H9 (cell line): ENCODE data around the gene ELOVL3. TPM values are rescaled to one million over a fixed set of nuclear protein-coding genes. Genes with fewer than 3 reads are reported as not detected.

ENCODE experiments used
- DNase-seq: peaks from one replicate; pipeline ENCODE4 v3.0.0-alpha.2; 2017
- H2AFZ ChIP-seq: one replicate; pipeline ENCODE4 v1.6.1; 2013; ENCODE audit warnings: mild to moderate bottlenecking, low read length, control low read depth, moderate library complexity
- H2AK5ac ChIP-seq: 2 replicates; pipeline ENCODE4 v1.6.1; 2013; ENCODE audit warnings: low read length, control low read depth, mixed read lengths; ENCODE audit not compliant: insufficient read length
- H2BK120ac ChIP-seq: one replicate; pipeline ENCODE4 v1.6.1; 2013; ENCODE audit warnings: low read depth, mild to moderate bottlenecking, low read length, control low read depth, inconsistent platforms; ENCODE audit not compliant: poor library complexity, severe bottlenecking
- H2BK12ac ChIP-seq: 2 replicates; pipeline ENCODE4 v1.6.1; 2013; ENCODE audit warnings: low read length, control low read depth, mixed read lengths, low read depth; ENCODE audit not compliant: insufficient read length
- H2BK15ac ChIP-seq: 2 replicates; pipeline ENCODE4 v1.6.1; 2013; ENCODE audit warnings: low read depth, low read length, control low read depth
- H2BK20ac ChIP-seq: one replicate; pipeline ENCODE4 v1.6.1; 2013; ENCODE audit warnings: low read depth, mild to moderate bottlenecking, low read length, control low read depth, inconsistent platforms; ENCODE audit not compliant: poor library complexity, severe bottlenecking
- H2BK5ac ChIP-seq: 2 replicates; pipeline ENCODE4 v1.6.1; 2013; ENCODE audit warnings: low read length, control low read depth, mixed read lengths; ENCODE audit not compliant: insufficient read length
- H3K14ac ChIP-seq: 2 replicates; pipeline ENCODE4 v1.6.1; 2013; ENCODE audit warnings: low read length, control low read depth; ENCODE audit not compliant: insufficient read depth
- H3K18ac ChIP-seq: 2 replicates; pipeline ENCODE4 v1.6.1; 2013; ENCODE audit warnings: low read depth, mild to moderate bottlenecking, mixed read lengths, low read length, control low read depth; ENCODE audit not compliant: insufficient read length
- H3K23ac ChIP-seq: 2 replicates; pipeline ENCODE4 v1.6.1; 2013; ENCODE audit warnings: low read length, control low read depth, mixed read lengths, low read depth; ENCODE audit not compliant: insufficient read length
- H3K23me2 ChIP-seq: 2 replicates; pipeline ENCODE4 v1.6.1; 2013; ENCODE audit warnings: low read depth, mild to moderate bottlenecking, mixed read lengths, low read length, control low read depth; ENCODE audit not compliant: insufficient read length, poor library complexity, severe bottlenecking
- H3K27ac ChIP-seq: 2 replicates; pipeline ENCODE4 v1.5.1; 2013; ENCODE audit warnings: low read length, control low read depth, mixed read lengths, low read depth; ENCODE audit not compliant: insufficient read length
- H3K27me3 ChIP-seq: 2 replicates; pipeline ENCODE4 v1.6.1; 2013; ENCODE audit warnings: low read length, control low read depth, inconsistent platforms; ENCODE audit not compliant: insufficient read depth
- H3K4ac ChIP-seq: 2 replicates; pipeline ENCODE4 v1.6.1; 2013; ENCODE audit warnings: low read depth, mild to moderate bottlenecking, control low read depth, inconsistent platforms, low read length, moderate library complexity
- H3K4me1 ChIP-seq: 2 replicates; pipeline ENCODE4 v1.6.1; 2013; ENCODE audit warnings: low read length, control low read depth, inconsistent platforms; ENCODE audit not compliant: insufficient read depth
- H3K4me2 ChIP-seq: 2 replicates; pipeline ENCODE4 v1.6.1; 2013; ENCODE audit warnings: low read length, control low read depth, mixed read lengths; ENCODE audit not compliant: insufficient read length, insufficient read depth
- H3K56ac ChIP-seq: 2 replicates; pipeline ENCODE4 v1.6.1; 2013; ENCODE audit warnings: low read depth, mild to moderate bottlenecking, mixed read lengths, low read length, control low read depth; ENCODE audit not compliant: insufficient read length
- H3K79me1 ChIP-seq: 2 replicates; pipeline ENCODE4 v1.6.1; 2013; ENCODE audit warnings: low read depth, mild to moderate bottlenecking, moderate library complexity, low read length, control low read depth, inconsistent platforms; ENCODE audit not compliant: insufficient read depth, poor library complexity, severe bottlenecking
- H3K79me2 ChIP-seq: 2 replicates; pipeline ENCODE4 v1.6.1; 2013; ENCODE audit warnings: low read length, control low read depth, inconsistent platforms; ENCODE audit not compliant: insufficient read depth
- H3K9ac ChIP-seq: 2 replicates; pipeline ENCODE4 v1.6.1; 2013; ENCODE audit warnings: low read length, control low read depth, mixed read lengths; ENCODE audit not compliant: insufficient read length; ENCODE audit errors: extremely low read depth
- H3K9me3 ChIP-seq: one replicate; pipeline ENCODE4 v1.6.1; 2013; ENCODE audit warnings: low read depth, low read length, inconsistent platforms; ENCODE audit not compliant: control insufficient read depth
- H3T11ph ChIP-seq: one replicate; pipeline ENCODE4 v1.6.1; 2013; ENCODE audit warnings: mild to moderate bottlenecking, low read length, control low read depth, inconsistent platforms
- H4K20me1 ChIP-seq: one replicate; pipeline ENCODE4 v1.6.1; 2013; ENCODE audit not compliant: control insufficient read depth, insufficient read length, insufficient read depth
- H4K5ac ChIP-seq: 2 replicates; pipeline ENCODE4 v1.6.1; 2013; ENCODE audit warnings: low read depth, mild to moderate bottlenecking, mixed read lengths, low read length, control low read depth; ENCODE audit not compliant: insufficient read length
- H4K8ac ChIP-seq: replicated peaks from 2 replicates; pipeline ENCODE4 v1.6.1; 2013; ENCODE audit warnings: low read length, control low read depth, mixed read lengths, low read depth; ENCODE audit not compliant: insufficient read length
- H4K91ac ChIP-seq: 2 replicates; pipeline ENCODE4 v1.6.1; 2013; ENCODE audit warnings: low read depth, mild to moderate bottlenecking, moderate library complexity, mixed read lengths, low read length, control low read depth; ENCODE audit not compliant: insufficient read length
- H3K27ac Mint-ChIP-seq, 3 experiments: 2 replicates in 2 of 3; 3 replicates in 1 of 3; pipeline ENCODE4 v1.8.0; 2020 to 2021; ENCODE audit warnings: mixed read lengths in 3 of 3, mild to moderate bottlenecking in 1 of 3, moderate library complexity in 1 of 3
- H3K27me3 Mint-ChIP-seq: 2 replicates; pipeline ENCODE4 v1.8.0; 2021; ENCODE audit warnings: low read depth, mild to moderate bottlenecking, moderate library complexity, mixed read lengths
- H3K36me3 Mint-ChIP-seq, 3 experiments: 2 replicates in 2 of 3; 3 replicates in 1 of 3; pipeline ENCODE4 v1.8.0; 2020 to 2021; ENCODE audit warnings: low read depth in 3 of 3, mixed read lengths in 3 of 3; ENCODE audit not compliant: insufficient read depth in 1 of 3
- H3K4me1 Mint-ChIP-seq, 2 experiments: 2 replicates each; pipeline ENCODE4 v1.8.0; 2020; ENCODE audit warnings: mixed read lengths in 2 of 2
- H3K4me3 Mint-ChIP-seq, 2 experiments: 2 replicates in 1 of 2; 3 replicates in 1 of 2; pipeline ENCODE4 v1.8.0; 2020 to 2021; ENCODE audit warnings: mild to moderate bottlenecking in 2 of 2, mixed read lengths in 2 of 2, moderate library complexity in 1 of 2
- H3K9me3 Mint-ChIP-seq, 2 experiments: 2 replicates in 1 of 2; 3 replicates in 1 of 2; pipeline ENCODE4 v1.8.0; 2020; ENCODE audit warnings: mild to moderate bottlenecking in 2 of 2, mixed read lengths in 2 of 2, moderate library complexity in 1 of 2
- WGBS: extraction: QIAGEN DNeasy Blood & Tissue Kit; methylation state at CpG from one replicate; pipeline ENCODE4 v1.1.7; 2013; ENCODE audit warnings: missing lambda C conversion rate, low lambda C conversion rate, mixed read lengths; ENCODE audit not compliant: insufficient read length; ENCODE audit errors: extremely low coverage; 5-methylcytosine and 5-hydroxymethylcytosine counted together
- total RNA-seq: library from RNA; stranded (reverse); gene quantifications from 2 replicates; pipeline ENCODE4 v1.2.1, GENCODE V29; 2021
- TF ChIP-seq, protein P1 (sequence below): fragments of 200-600 bp; sonication (generic); conservative IDR thresholded peaks from 3 replicates; pipeline ENCODE4 v1.8.0; 2021; ENCODE audit warnings: antibody characterized with exemption, mild to moderate bottlenecking

The ELOVL3 gene
- total RNA-seq, 1 experiment from 2014 or later = not detected

DNA sequence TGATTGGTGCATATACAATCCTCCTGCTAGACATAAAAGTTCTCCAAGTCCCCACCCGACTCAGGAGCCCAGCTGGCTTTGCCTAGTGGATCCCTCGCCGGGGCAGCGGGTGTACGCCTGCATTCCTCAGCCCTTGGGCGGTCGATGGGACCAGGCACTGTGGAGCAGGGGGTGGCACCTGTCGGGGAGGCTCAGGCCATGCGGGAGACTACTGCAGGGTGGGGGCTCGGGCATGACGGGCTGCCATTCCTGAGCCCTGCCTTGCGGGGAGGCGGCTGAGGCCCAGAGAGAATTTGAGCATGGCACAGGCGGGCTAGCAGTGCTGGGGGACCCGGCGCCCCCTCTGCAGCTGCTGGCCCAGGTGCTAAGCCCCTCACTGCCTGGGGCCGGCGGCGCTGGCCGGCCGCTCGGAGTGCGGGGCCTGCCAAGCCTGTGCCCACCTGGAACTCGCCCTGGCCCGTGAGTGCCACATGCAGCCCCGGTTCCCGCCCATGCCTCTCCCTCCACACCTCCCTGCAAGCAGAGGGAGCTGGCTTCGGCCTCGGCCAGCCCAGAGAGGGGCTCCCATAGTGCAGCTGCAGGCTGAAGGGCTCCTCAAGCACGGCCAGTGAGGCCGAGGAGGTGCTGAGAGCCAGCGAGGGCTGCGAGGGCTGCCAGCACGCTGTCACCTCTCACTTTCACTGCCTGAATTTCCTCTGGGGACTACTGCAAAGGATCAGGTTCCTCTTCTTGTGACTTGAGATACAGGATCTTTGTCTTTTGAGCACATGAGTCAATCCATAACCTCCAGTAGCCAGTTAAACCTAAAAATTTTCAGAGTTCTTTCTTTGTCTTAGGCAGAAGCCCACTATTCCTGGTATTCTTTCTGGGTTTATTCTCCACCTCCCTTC is 25.1 kb upstream of the ELOVL3 start:
- no CpG with 5 or more reads among the region's 34 CpGs for WGBS

More for the DNA sequence above, 25.1 kb upstream of the ELOVL3 start:
- no peaks in the 10 kb centered on the region for H3K79me2 ChIP-seq
- H4K8ac ChIP-seq = no peak overlapping the region
- no peak overlapping the region for H3K14ac ChIP-seq
- no peak for DNase-seq
- no peak overlapping the region for H3K4ac ChIP-seq
- no peaks in the 10 kb centered on the region for H3K4me1 ChIP-seq
- H3K56ac ChIP-seq = no peak overlapping the region
- H3K4me1 Mint-ChIP-seq = no peaks in the 10 kb centered on the region
- peaks cover 34 to 54% of the 10 kb centered on the region in 2 experiments for H3K9me3 Mint-ChIP-seq
- no peaks in the 10 kb centered on the region for H4K20me1 ChIP-seq
- no peaks in the 10 kb centered on the region; a peak in 2 of 7 replicates for H3K36me3 Mint-ChIP-seq
- H3K79me1 ChIP-seq = no peaks in the 10 kb centered on the region
- H2BK15ac ChIP-seq = no peak overlapping the region
- H3K27ac Mint-ChIP-seq = no peak overlapping the region
- TF ChIP-seq, protein P1, sequence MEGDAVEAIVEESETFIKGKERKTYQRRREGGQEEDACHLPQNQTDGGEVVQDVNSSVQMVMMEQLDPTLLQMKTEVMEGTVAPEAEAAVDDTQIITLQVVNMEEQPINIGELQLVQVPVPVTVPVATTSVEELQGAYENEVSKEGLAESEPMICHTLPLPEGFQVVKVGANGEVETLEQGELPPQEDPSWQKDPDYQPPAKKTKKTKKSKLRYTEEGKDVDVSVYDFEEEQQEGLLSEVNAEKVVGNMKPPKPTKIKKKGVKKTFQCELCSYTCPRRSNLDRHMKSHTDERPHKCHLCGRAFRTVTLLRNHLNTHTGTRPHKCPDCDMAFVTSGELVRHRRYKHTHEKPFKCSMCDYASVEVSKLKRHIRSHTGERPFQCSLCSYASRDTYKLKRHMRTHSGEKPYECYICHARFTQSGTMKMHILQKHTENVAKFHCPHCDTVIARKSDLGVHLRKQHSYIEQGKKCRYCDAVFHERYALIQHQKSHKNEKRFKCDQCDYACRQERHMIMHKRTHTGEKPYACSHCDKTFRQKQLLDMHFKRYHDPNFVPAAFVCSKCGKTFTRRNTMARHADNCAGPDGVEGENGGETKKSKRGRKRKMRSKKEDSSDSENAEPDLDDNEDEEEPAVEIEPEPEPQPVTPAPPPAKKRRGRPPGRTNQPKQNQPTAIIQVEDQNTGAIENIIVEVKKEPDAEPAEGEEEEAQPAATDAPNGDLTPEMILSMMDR = no peak
- H3K4me2 ChIP-seq = no peak overlapping the region
- H3K9me3 ChIP-seq = peaks cover 12% of the 10 kb centered on the region
- H3T11ph ChIP-seq = no peak overlapping the region
- no peak overlapping the region for H3K4me3 Mint-ChIP-seq
- no peaks in the 10 kb centered on the region for H3K27me3 ChIP-seq
- H3K27ac ChIP-seq = no peak overlapping the region
- H2BK12ac ChIP-seq = no peak overlapping the region
- no peak overlapping the region for H2BK120ac ChIP-seq
- no peaks in the 10 kb centered on the region for H3K23me2 ChIP-seq
- no peak overlapping the region for H3K23ac ChIP-seq
- H3K18ac ChIP-seq = no peak overlapping the region
- H3K27me3 Mint-ChIP-seq = peaks cover 57% of the 10 kb centered on the region
- no peak overlapping the region for H4K5ac ChIP-seq
- no peak overlapping the region for H3K9ac ChIP-seq
- no peak overlapping the region for H2BK20ac ChIP-seq
- H2AK5ac ChIP-seq = no peak overlapping the region
- no peak overlapping the region for H4K91ac ChIP-seq
- no peak overlapping the region for H2BK5ac ChIP-seq
- no peak overlapping the region for H2AFZ ChIP-seq
